Gastroesophageal sphincter (tissue), 4 donors: ENCODE results near the gene ME2. TPM values are rescaled to one million over a fixed set of nuclear protein-coding genes. Genes with fewer than 3 reads are reported as not detected.

Source experiments
- ATAC-seq: fragments of 150-250 bp; one replicate; pipeline ENCODE4 v1.9.1; 2016; ENCODE audit warnings: mild to moderate bottlenecking, moderate library complexity
- H3K27ac ChIP-seq, 4 donors: fragments of 200-600 bp; sonication (generic) in 3 of 4; 1 replicate in 3 of 4; 2 replicates in 1 of 4; pipeline ENCODE4 v1.5.1; 2016 to 2019
- H3K27me3 ChIP-seq: fragments of 200-600 bp; sonication (generic); one replicate; pipeline ENCODE4 v1.5.1; 2019
- H3K36me3 ChIP-seq, 2 donors: fragments of 200-600 bp; sonication (generic); one replicate each; pipeline ENCODE4 v1.5.1; 2019; ENCODE audit warnings: control low read depth in 1 of 2
- H3K4me1 ChIP-seq, 3 donors: fragments of 200-600 bp; sonication (generic); 1 replicate in 2 of 3; 2 replicates in 1 of 3; pipeline ENCODE4 v1.5.1; 2016 to 2019; ENCODE audit warnings: control low read depth in 2 of 3
- H3K4me3 ChIP-seq, 2 donors: fragments of 200-600 bp; sonication (generic); one replicate each; pipeline ENCODE4 v1.5.1; 2019; ENCODE audit warnings: mild to moderate bottlenecking in 1 of 2, moderate library complexity in 1 of 2
- H3K9me3 ChIP-seq, 3 donors: fragments of 200-600 bp; sonication (generic); one replicate each; pipeline ENCODE4 v1.5.1; 2017 to 2019; ENCODE audit warnings: control low read depth in 2 of 3
- CTCF ChIP-seq, 4 experiments: fragments of 200-600 bp in 2 of 4; fragments of 450-650 bp in 2 of 4; sonication (generic) in 1 of 4; IDR thresholded peaks; one replicate each; pipeline ENCODE4 v1.5.1; 2017 to 2019; ENCODE audit warnings: antibody characterized with exemption in 4 of 4, mild to moderate bottlenecking in 2 of 4, moderate library complexity in 2 of 4
- EP300 ChIP-seq: sonication (generic); formaldehyde crosslinking; IDR thresholded peaks from one replicate; pipeline ENCODE4 v1.6.1; 2017; ENCODE audit warnings: antibody characterized with exemption, mild to moderate bottlenecking
- POLR2A ChIP-seq, 2 donors: fragments of 450-650 bp; IDR thresholded peaks; one replicate each; pipeline ENCODE4 v1.6.1; 2017; ENCODE audit warnings: antibody characterized with exemption in 2 of 2, mild to moderate bottlenecking in 2 of 2, moderate library complexity in 1 of 2
- POLR2AphosphoS5 ChIP-seq: sonication (generic); formaldehyde crosslinking; IDR thresholded peaks from one replicate; pipeline ENCODE4 v1.6.1; 2017; ENCODE audit warnings: antibody characterized with exemption
- WGBS, 2 donors: methylation state at CpG; one replicate each; pipeline ENCODE4 v1.1.5; 2018; ENCODE audit warnings: low coverage in 1 of 2; 5-methylcytosine and 5-hydroxymethylcytosine counted together
- total RNA-seq, 4 donors: library from RNA; depleted of rRNA; stranded (reverse); fragments of >200 nt; gene quantifications; one replicate each; pipeline ENCODE4 v1.1.0, GENCODE V29; 2016

Gene ME2
- total RNA-seq, 4 donors from 2014 or later, result 44.8 to 59.2 (median 53.1) TPM

GRCh38 chr18:50949185-50949584 lies 70.3 kb downstream of the ME2 start:
- TF ChIP-seq CTCF (IDR thresholded peaks at IDR 0.05) (no peak), EP300 (no peak), POLR2A (IDR thresholded peaks at IDR 0.05) (no peak)
- Histone ChIP-seq H3K27ac (no peak overlapping the region), H3K4me1 (no peaks in the 10 kb centered on the region), H3K36me3 (peaks cover 0 to 26% of the 10 kb centered on the region in 2 donors), H3K4me3 (no peak overlapping the region), H3K27me3 (no peaks in the 10 kb centered on the region), H3K9me3 (no peaks in the 10 kb centered on the region)
- no peak for ATAC-seq
- WGBS, 2 donors, result 84 to 93% methylated on average over 5 to 6 of the region's 6 CpGs

- no peak for ATAC-seq
- H3K27me3 ChIP-seq, result no peaks in the 10 kb centered on the region
- no peak overlapping the region for H3K27ac ChIP-seq
- H3K36me3 ChIP-seq, result peaks cover 0 to 13% of the 10 kb centered on the region in 2 donors
- no peaks in the 10 kb centered on the region for H3K9me3 ChIP-seq
- TF ChIP-seq EP300 (no peak), POLR2AphosphoS5 (no peak), POLR2A (IDR thresholded peaks at IDR 0.05) (no peak), CTCF (IDR thresholded peaks at IDR 0.05) (no peak)
- 80 to 91% methylated on average over 1 of the region's 4 CpGs for WGBS, 2 donors
- H3K4me3 ChIP-seq, result no peak overlapping the region
- no peaks in the 10 kb centered on the region for H3K4me1 ChIP-seq
Observed at GRCh38 chr18:50950626-50951025, 71.7 kb downstream of the ME2 start.

GRCh38 chr18:50953822-50954221 lies 74.9 kb downstream of the ME2 start:
- H3K27me3 ChIP-seq, result no peaks in the 10 kb centered on the region
- TF ChIP-seq POLR2AphosphoS5 (no peak), CTCF (IDR thresholded peaks at IDR 0.05) (no peak), EP300 (no peak), POLR2A (IDR thresholded peaks at IDR 0.05) (no peak)
- no peak for ATAC-seq
- no peak overlapping the region for H3K27ac ChIP-seq
- WGBS, 2 donors, result 44 to 80% methylated on average over 3 of the region's 3 CpGs
- no peaks in the 10 kb centered on the region for H3K36me3 ChIP-seq
- H3K4me3 ChIP-seq, result no peak overlapping the region
- no peaks in the 10 kb centered on the region for H3K9me3 ChIP-seq
- H3K4me1 ChIP-seq, result no peaks in the 10 kb centered on the region

GRCh38 chr18:50955253-50955652 lies 76.3 kb downstream of the ME2 start:
- Histone ChIP-seq H3K36me3 (no peaks in the 10 kb centered on the region), H3K27ac (no peak overlapping the region), H3K4me3 (no peak overlapping the region), H3K9me3 (no peaks in the 10 kb centered on the region), H3K4me1 (no peaks in the 10 kb centered on the region), H3K27me3 (no peaks in the 10 kb centered on the region)
- ATAC-seq, result no peak
- TF ChIP-seq POLR2AphosphoS5, result no peak
- WGBS, 2 donors, result 73 to 84% methylated on average over 4 of the region's 4 CpGs

- TF ChIP-seq POLR2A (IDR thresholded peaks at IDR 0.05) (no peak), CTCF (IDR thresholded peaks at IDR 0.05) (no peak), POLR2AphosphoS5 (no peak), EP300 (no peak)
- H3K4me1 ChIP-seq, result no peaks in the 10 kb centered on the region
- H3K9me3 ChIP-seq, result peaks cover 0 to 7% (median 0%) of the 10 kb centered on the region in 3 donors
- no peaks in the 10 kb centered on the region for H3K27me3 ChIP-seq
- H3K4me3 ChIP-seq, result no peak overlapping the region
- no peak for ATAC-seq
- 94 to 96% methylated on average over 2 to 3 of the region's 3 CpGs for WGBS, 2 donors
- H3K27ac ChIP-seq, result no peak overlapping the region
- H3K36me3 ChIP-seq, result no peaks in the 10 kb centered on the region
Observed at GRCh38 chr18:50956116-50956515, 77.2 kb downstream of the ME2 start.
